LoVo (cell line): ENCODE measurements around the gene OSBPL1A.
A peak's percentile ranks its signal among the peaks of the same experiment; 100 is the strongest.

ENCODE experiments used
- DNase-seq: peaks from one replicate; pipeline ENCODE4 v3.0.0-alpha.2; 2016; ENCODE audit warnings: low spot score

OSBPL1A gene

DNA sequence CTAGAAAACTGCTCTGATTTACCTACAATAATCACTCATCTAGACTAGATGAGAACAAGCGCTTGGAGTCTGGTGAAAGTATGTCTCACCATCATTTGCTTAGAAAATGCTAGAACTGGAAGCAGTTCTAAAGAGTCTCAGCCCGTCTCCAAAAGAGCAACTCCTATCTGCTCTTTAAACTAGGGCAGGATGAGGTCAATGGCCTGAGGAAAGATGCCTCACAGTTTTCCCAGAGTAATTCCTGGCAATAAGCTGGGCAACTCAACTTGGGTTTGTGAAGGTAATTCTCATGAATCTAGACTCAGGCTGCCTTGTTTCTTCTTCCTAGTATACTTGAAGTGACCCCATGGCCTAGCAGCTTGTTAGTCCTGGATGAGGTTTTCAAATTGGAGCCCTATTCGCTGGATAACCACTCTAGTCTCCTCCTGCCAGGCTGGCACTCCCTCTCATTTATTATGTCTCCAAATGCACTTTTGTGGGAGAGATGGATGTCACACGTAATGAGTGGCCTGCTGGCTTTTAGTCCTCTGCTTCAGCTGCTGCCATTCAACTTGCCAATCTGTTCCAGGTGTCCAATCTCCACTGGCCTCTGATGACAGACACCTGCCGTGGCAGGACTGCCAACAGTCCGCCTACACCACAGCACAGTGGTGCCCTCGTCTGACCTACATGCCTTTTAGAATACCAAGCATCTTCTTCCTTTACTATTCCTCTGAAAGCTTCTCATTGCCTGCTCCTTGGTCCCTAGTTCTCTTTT lies 177.9 kb downstream of the OSBPL1A start:
- DNase-seq, result no peak

DNA sequence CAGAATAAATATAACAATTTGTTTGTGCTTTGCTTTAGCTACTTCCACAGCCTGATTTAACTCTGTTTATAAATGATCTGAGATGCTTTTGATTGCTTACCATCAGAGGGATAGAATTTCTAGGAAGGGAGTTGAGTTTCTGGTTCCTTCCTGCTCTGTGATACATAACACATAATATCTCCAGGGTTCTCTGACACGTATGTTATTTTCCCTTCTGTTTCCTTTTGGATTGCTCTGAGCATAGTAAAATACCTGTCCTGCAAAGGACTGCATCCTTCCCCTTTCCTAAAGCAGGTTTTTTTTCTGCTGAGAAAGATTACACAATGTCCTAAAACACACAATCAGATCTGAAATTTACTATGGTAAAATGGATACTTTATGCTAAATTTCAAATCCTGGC lies 182.7 kb downstream of the OSBPL1A start:
- DNase-seq, result no peak

DNA sequence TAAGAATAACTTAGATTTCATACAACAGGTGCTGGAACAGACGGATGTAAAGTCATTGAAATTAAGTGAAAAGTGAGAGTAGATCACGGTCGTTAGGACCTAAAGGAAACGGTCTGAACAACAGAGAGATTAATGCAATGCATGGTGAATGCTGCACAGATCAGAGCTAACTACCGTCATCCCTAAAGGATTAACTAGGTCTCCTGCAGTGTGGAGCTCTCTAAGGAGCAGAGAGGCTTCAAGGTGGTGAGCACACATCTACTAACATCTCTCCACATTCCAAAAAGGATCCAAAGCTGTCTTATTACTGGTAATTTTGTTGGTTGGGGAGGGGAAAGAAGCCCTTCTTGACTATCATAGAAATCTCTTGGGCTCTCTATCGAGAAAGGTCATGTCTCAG lies 183.5 kb downstream of the OSBPL1A start:
- DNase-seq, result no peak

DNA sequence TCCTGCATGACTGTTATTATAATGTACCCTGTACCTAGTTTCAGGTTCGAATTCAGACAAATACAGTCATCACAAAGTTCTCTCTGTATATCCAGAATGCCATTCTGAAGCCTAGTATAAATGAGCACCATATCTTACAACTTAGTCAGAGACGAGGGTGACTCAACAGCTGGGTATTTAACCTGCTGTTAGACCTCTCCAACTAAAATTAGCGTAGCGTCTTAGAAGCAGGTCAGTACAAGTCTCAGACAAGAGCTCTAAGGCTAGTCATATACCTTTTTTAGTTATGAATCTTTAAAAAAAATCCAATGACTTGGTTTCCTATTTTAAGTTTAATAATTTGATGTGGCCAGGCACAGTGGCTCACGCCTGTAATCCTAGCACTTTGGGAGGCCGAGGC lies 184.7 kb downstream of the OSBPL1A start:
- peak; percentile 60 for DNase-seq

DNA sequence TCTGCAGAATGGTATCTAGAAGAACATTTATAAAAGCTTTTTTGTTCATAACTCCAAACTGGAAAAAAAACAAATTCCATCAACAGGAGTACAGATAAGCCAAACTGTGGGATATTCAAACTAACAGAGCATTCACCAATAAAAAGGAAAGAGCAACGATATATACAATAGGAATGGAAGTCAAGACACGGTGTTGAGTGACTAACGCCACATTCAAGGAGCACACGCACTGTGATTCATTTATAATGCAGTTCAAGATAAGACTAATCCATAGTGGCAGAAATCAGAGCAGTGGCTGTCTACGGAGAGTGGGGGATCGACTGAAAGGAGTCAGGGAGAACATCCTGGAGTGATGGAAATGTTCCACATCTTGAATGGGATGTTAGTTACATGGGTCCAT lies 188.1 kb downstream of the OSBPL1A start:
- no peak for DNase-seq

DNA sequence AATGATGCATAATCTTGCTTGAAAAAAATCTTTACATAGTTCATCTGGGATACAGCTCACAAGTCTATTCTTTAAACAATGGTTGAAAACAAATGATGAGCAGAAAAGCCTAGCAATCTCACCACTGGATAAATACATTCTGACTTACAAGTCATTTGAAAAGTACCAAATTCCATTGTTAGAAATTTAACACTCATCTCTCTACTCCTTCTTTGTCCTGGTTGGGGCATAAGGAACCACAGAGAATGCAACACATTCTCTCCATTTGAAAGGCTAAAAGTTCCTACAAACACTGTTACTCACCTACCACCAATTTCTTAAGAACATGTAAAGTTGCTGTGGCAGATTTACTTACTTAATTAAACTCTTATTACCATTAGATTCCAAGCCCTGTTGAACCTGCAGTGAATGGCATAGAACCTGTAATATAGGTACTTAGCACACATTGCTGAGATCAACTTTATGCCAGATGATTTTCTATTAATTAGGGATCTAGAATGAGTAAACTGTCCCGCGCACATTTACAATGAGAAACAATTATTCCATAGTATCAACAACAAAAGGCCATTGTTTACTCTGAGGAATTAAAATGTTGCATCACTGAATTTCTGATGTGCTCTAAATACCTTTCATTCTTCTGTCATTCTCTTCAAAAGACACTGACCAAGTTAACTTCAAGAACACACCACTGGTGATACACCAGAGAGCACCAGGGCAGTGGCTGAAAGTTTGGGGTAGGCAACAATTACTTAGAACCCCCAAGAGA lies 189.2 kb downstream of the OSBPL1A start:
- no peak for DNase-seq

DNA sequence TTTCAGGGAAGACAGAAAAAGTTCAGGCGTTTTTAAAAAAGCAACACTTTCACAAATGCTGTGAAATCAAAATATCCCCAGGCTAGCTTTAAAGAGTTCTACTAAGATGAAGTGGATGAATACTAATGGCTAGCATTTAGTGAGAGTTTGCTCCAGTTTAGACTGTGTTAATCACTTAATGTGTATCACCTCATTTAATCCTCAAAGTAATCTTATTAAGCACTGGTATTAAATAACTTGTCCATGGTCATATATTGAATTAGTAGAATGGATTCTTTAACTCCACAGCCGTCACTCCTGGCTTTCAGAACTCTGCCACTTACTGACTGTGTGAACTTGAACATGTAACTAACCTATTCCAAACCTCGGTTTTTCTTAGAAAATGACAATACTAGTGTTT lies 192.7 kb downstream of the OSBPL1A start:
- no peak for DNase-seq

DNA sequence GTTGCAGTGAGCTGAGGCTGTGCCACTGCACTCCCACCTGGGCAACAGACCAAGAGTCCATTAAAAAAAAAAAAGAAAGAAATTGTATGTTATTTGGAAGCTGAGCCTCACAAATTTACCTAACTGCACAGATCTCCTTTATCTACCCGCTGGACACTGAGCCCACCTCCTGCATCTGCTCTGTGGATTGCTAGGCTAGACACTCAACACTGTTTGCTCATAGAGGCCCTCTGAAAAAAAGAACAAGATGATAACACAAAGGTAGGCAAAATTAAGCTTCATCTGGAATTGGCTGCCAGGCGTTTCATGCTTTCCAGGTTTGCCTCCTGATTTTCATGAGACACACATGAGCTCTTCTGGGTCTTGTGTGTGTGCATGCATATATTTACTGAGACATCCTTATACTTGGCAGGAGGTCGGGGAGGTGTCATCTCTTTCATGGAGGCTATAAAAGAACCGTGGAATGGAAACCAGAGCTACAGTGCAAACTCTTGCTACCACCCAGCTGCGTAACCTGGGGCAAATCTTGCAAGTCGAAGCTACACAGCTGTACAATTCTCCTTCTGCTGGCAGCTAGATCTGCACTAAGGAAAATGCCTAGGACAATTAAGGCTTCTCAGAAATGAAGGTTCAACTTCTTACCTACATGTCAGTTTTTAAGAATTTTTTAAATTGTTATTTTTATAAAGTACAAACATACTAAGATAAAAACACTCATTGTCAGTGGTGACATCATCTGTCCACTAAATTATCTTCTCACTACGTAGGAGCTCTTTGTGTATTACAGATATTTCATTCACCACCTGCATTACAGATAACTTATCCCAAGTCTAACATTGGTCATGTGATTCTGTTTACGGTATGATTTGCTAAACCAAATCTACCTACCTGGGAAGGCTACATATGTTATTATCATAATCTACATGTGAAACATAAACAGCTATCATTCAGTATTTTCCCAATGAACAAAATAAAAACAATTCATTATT lies 195.6 kb downstream of the OSBPL1A start:
- DNase-seq, result no peak

DNA sequence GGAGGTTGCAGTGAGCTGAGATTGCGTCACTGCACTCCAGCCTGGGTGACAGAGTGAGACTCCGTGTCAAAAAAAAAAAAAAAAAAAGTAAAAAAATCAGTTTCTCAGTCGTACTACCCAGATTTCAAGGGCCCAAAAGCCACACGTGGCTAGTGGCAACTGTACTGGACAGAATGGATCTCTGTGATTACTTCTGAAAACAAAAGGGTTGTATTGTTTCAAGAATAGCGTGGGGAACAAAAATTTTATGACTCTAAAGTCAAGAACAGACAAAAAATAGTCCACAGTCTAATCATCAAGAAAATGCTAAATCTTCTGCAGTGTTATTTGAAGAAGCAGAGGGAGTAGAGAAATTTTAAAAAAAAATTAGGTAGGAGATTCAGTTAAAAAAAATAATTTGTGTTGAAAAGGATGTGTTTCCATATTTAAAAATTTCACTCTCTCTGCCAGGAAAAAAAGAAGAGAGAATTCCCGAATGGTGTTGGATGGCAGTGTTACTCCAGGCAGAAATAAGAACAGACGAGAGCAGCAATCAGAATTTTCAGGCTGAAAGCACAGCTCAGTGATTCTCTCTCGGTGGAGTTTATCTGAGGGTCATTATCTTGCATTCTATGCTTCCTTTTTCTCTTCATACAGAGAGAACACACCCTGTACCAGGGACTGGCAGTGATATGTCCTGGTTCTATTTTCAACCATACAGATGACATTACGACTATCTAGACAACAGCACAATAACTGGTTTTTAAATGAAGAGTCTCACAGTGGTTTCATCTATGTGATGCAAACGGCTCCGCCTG lies 196.9 kb downstream of the OSBPL1A start:
- DNase-seq, result no peak

DNA sequence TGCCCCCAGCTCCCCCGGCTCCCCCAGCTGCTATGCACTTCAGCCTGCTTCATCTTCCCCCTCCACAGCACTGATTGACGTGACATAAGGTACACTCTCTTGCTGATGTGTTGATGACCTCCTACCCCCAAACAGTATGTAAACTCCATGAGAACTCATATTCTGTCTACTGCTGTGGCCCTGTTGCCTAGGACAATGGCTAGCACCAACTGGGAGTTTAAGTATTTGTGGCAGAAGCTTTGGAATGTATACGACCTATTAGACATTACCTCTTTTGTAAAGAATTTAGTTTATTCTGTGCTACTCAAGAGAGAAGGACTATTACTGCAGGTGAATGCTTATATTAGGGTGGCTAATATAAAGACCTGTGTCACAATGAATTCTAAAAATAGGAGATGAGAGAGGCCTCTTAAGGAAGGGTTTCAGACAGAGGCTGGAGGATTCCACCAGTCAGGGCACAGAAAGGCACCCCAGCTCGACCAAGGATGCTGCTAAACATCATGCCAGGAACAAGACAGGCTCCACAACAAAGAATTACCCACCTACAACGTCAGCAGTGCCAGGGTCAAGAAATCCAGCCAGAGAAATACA lies 198.2 kb downstream of the OSBPL1A start:
- DNase-seq, result no peak

DNA sequence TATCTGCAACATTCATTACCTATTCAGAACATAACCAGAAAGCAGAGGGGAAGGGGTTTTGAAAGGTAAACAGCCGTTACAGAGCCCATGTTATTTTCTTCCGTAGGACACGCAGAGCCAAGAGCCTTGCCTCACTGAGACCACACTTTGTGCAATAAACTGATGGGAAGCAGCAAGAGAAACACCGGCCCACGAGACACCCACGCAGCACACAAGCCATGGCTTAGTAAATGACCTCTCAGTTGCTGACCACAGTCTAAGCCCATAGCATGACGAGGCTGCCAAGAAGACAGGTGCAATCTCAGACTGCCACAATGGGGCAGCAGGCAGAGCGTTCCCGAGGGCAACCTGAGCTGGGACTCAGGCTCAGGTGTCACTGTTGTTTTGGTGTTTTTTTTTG lies 199.2 kb downstream of the OSBPL1A start:
- DNase-seq, result no peak

DNA sequence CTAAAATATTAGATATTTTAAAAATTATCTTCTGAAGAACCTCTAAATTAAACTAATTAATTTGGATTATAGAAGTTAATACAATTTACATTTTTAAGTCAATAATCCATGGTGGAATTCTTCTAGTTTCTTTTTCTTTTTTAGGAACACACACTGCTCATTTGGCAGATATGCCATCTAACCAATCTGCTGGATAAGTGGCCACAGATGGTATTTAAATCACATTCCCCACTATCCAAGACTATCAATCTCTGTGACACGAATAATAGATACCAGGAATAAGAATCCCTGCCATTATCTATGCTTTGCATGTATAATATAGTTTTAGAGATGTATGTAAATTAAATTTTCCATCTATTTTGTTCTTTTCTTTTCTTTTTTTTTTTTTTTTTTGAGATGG lies 200.2 kb downstream of the OSBPL1A start:
- no peak for DNase-seq

DNA sequence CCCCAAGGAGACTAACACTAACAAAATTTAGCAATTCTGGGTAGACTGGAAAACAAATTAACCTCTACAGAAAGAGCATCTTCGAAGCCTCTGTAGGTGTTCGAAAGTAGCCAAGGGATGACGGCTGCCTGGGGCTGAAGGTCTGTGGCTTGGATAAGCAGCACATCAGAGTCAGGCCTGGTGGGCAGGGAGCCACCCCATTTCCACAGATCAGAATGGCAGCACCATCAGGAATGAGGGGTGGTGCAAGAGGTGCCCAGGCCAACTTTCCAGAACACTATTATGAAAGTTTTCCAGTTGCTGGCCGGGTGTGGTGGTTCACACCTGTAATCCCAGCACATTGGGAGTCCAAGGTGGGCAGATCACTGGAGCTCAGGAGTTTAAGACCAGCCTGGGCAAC lies 200.9 kb downstream of the OSBPL1A start:
- no peak for DNase-seq

DNA sequence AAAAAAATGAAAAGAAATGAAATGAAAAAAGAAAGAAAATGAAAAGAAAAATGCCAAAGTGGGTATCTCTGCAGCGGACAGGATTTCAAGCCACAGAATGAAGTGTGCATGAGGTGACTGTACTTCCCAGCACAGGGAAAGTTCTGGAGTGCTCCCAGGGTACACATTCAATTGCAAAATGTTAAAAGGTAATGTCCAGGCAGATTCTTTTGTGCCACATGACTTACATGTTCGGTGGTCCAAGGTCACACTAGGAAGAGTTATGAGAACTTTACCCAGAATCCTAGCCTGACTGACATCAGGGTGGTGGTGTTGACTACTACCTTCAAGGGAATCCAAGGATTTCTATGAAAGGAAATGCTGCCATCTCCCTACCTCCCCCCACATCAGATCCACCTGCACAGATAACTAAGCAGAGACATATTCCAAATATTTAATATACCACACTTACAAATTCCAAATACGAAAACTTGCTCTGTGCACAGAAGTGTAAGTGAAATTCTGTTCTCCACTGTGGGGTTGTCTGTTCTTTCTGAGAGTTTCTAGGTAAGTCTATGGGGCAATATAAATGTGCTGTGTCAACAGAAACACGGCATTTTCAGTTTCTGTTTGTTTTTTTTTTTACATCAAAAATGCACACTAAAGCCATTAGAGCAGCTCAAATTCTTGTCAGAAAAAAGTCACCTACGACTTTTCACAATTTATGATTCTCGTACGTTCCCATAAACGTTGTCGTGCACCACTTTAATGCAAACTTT lies 202.1 kb downstream of the OSBPL1A start:
- no peak for DNase-seq

DNA sequence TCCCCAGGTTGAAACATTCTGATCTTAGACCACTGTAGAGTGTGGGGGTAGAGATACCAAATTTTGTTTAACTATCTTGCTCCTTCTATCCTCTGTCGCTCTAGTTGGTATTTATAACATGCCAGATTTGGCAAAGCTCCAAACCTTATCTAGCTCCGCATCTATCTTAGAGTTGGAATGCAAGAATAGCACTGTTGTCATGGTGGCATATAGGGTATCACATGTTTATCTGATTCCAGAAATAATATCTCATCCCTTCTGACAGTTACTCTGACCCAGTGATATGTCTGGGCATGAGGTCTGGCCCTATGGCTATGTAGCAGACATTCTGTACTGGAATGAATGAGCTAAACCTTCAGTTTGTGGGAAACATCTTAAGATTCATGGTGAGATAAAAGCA lies 207.0 kb downstream of the OSBPL1A start:
- no peak for DNase-seq

DNA sequence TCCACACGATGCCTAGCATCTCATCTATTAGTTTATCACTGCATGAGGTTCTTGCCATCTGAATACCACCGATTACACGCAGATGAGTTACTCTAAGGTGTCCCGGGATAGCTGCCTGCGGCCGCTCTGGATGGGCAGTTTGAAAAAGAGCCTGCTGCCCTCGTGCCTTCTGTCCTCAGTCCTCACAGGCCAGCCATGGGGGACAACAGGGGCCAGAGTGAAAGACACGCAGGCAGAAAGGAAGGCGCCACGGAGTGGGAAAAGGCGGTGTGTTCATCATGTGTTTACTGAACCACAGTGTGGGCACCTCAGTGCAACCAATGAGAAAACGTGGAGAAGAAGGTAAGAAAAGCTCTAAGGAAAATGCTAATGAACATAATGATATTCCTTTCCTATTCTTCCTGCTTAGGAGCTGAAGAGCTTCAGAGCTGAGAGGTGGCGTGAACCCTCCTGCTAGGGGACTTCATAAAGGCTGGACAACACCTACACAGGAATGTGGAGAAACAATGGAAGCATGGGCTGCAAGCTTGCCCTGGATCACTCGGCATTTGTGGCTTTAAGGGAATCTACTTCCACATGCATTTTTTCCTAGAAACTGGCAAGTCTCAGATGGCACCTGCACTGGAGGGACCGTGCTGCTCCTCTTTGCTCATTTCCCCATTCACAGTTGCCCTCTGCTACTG lies 207.8 kb downstream of the OSBPL1A start:
- DNase-seq, result no peak

DNA sequence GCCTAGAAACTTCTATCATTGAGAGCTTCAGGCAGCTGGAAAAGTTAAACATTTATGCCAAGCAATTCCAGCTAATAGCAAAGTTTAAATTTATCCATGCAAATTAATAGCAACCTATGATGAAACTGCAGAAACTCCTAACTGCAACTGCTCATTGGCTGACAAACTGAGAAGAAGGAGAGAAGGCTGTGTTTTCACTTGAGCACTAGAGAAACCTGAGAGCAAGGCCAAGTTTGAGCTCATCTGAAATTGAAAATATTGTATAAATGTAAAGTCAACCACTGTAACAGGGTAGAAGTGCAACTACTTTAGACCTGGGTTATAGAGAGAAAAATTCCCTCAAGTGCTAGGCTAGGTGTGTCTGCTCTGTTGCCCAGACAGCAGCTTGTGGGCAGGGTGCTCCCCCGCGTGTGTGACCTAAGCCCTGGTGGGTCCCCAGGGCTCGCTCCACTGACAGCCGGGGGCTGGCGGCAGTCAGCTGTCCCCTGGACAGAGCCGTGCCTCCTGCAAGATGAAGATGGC lies 208.6 kb downstream of the OSBPL1A start:
- DNase-seq, result no peak

DNA sequence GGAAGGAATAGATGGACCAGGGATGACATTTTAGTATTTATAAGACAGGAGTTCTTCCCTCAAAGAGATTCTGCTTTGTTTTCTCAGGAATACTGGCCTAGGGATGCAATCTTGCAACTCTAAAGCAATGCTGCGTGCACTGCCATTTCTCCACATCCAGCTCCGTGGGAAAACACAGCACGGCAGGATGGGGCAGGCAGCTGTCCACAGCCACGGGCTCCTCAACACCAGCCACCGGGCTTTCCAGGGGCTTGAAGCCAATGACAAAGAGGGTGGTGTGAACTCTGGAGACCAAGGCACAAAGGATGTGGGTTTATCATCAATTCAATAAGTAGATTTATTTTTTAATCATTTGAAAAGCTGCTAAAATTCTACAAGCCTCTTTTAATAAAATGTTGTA lies 209.5 kb downstream of the OSBPL1A start:
- no peak for DNase-seq

DNA sequence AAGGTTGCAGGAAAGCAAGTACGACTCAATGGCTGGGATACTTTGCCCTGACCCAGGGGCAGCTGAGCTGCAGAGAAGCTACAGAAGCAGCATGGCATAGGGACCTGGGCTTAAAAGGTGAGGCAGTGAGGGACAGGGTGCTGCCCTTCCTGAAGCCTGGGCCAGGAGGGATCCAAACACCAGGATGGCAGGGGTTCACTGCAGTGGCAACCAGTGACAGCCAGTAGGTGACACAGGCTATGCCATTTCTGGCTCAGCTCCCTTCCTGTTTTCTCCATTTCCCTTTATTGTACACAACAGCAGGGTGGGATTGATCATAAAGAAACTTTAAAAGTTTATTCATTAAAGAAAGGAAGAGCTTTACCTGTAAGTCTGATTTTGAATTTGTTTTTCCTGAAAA lies 209.9 kb downstream of the OSBPL1A start:
- no peak for DNase-seq

DNA sequence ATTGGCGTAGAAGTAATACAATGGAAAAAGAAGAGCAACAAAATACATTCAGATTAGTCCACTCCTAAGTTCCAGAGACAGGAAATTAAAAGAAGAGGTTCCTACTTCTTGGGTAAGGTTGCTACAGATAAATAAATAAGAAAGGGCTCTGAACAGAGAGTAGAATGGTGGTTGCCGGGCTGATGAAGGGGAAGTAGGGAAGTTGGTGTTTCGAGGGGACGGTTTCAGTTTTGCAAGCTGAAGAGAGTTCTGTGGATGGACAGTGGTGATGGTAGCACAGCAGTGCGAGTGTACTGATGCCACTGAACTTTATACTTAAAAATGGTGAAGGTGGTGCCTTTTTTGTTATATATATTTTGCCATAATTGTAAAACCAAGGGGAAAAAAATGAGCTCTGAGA lies 210.6 kb downstream of the OSBPL1A start:
- no peak for DNase-seq
